Sigmoid colon (tissue), 4 donors: Measurements from ENCODE around the gene DOCK3.
"Not testable (repeated sequence)": the region's sequence is repeated elsewhere in the genome, so short reads cannot be mapped to it uniquely, and the experiment has no call there.

ENCODE experiments used
- CTCF ChIP-seq, 4 experiments: fragments of 450-650 bp in 3 of 4; fragments of 200-600 bp in 1 of 4; IDR thresholded peaks; one replicate each; pipeline ENCODE4 v1.5.1; 2016 to 2019; ENCODE audit warnings: antibody characterized with exemption in 4 of 4, mild to moderate bottlenecking in 3 of 4, moderate library complexity in 2 of 4
- EP300 ChIP-seq, 4 donors: sonication (generic); formaldehyde crosslinking; IDR thresholded peaks; one replicate each; pipeline ENCODE4 v1.6.1; 2017; ENCODE audit warnings: antibody characterized with exemption in 4 of 4
- POLR2A ChIP-seq, 2 donors: fragments of 450-650 bp; IDR thresholded peaks; one replicate each; pipeline ENCODE4 v1.6.1; 2016; ENCODE audit warnings: antibody characterized with exemption in 2 of 2, mild to moderate bottlenecking in 2 of 2, moderate library complexity in 2 of 2
- POLR2AphosphoS5 ChIP-seq, 4 donors: sonication (generic); formaldehyde crosslinking; IDR thresholded peaks; one replicate each; pipeline ENCODE4 v1.6.1; 2017; ENCODE audit warnings: antibody characterized with exemption in 4 of 4

- not testable (repeated sequence) for TF ChIP-seq CTCF, POLR2A, POLR2AphosphoS5, EP300 (IDR thresholded peaks at IDR 0.05)
Observed at GRCh38 chr3:50922071-50922470, 247.3 kb downstream of the DOCK3 start.
